GM23248 (cell line): Measurements from ENCODE around the gene HSPB7. TPM values are rescaled to one million over a fixed set of nuclear protein-coding genes. Genes with fewer than 3 reads are reported as not detected.
A peak's percentile ranks its signal among the peaks of the same experiment; 100 is the strongest.

Source experiments
- DNase-seq: peaks from one replicate; pipeline ENCODE4 v3.0.0-alpha.2; 2015
- H2AFZ ChIP-seq: fragments of 200-600 bp; sonication (generic); 2 replicates; pipeline ENCODE4 v1.6.1; 2016; ENCODE audit warnings: antibody characterized with exemption
- H3F3A ChIP-seq: fragments of 200-600 bp; sonication (generic); 2 replicates; pipeline ENCODE4 v1.6.1; 2016; ENCODE audit warnings: mild to moderate bottlenecking, antibody characterized with exemption, mixed run types; ENCODE audit not compliant: insufficient read depth
- H3K27ac ChIP-seq: fragments of 200-600 bp; sonication (generic); 2 replicates; pipeline ENCODE4 v1.5.1; 2016; ENCODE audit warnings: mild to moderate bottlenecking
- H3K27me3 ChIP-seq: fragments of 200-600 bp; sonication (generic); replicated peaks from 2 replicates; pipeline ENCODE4 v1.6.1; 2016; ENCODE audit warnings: mild to moderate bottlenecking; ENCODE audit not compliant: insufficient read depth
- H3K36me3 ChIP-seq: fragments of 200-600 bp; sonication (generic); 2 replicates; pipeline ENCODE4 v1.6.1; 2016; ENCODE audit warnings: low read depth, mild to moderate bottlenecking
- H3K4me1 ChIP-seq: fragments of 200-600 bp; sonication (generic); 2 replicates; pipeline ENCODE4 v1.6.1; 2016; ENCODE audit warnings: mild to moderate bottlenecking; ENCODE audit not compliant: insufficient read depth
- H3K4me2 ChIP-seq: fragments of 200-600 bp; sonication (generic); one replicate; pipeline ENCODE4 v1.6.1; 2016; ENCODE audit warnings: mild to moderate bottlenecking; ENCODE audit not compliant: unreplicated experiment
- H3K4me3 ChIP-seq: fragments of 200-600 bp; sonication (generic); 2 replicates; pipeline ENCODE4 v1.5.1; 2016; ENCODE audit warnings: mild to moderate bottlenecking
- H3K79me2 ChIP-seq: fragments of 200-600 bp; sonication (generic); 2 replicates; pipeline ENCODE4 v1.6.1; 2016; ENCODE audit warnings: mild to moderate bottlenecking; ENCODE audit not compliant: insufficient read depth
- H3K9ac ChIP-seq: fragments of 200-600 bp; sonication (generic); 2 replicates; pipeline ENCODE4 v1.6.1; 2016; ENCODE audit warnings: mild to moderate bottlenecking
- H3K9me2 ChIP-seq: fragments of 200-600 bp; sonication (generic); 2 replicates; pipeline ENCODE4 v1.6.1; 2016; ENCODE audit warnings: mixed run types, mild to moderate bottlenecking, moderate library complexity; ENCODE audit not compliant: insufficient read depth
- H3K9me3 ChIP-seq: fragments of 200-600 bp; sonication (generic); one replicate; pipeline ENCODE4 v1.6.1; 2017; ENCODE audit warnings: low read depth
- H4K20me1 ChIP-seq: fragments of 200-600 bp; sonication (generic); 2 replicates; pipeline ENCODE4 v1.6.0; 2016; ENCODE audit not compliant: insufficient read depth
- EZH2 ChIP-seq: fragments of 200-600 bp; sonication (generic); IDR thresholded peaks from 2 replicates; pipeline ENCODE4 v1.6.1; 2018; ENCODE audit warnings: antibody characterized with exemption, mild to moderate bottlenecking; ENCODE audit not compliant: insufficient read depth, poor library complexity, severe bottlenecking
- EZH2phosphoT487 ChIP-seq: fragments of 200-600 bp; sonication (generic); IDR thresholded peaks from 2 replicates; pipeline ENCODE4 v1.6.1; 2018; ENCODE audit warnings: antibody characterized with exemption, moderate library complexity, mild to moderate bottlenecking, low read depth; ENCODE audit not compliant: insufficient read depth
- WGBS, 2 experiments: methylation state at CpG; one replicate each; pipeline ENCODE4 v1.1.6; 2015 to 2017; ENCODE audit warnings: low lambda C conversion rate in 2 of 2, low coverage in 1 of 2; ENCODE audit errors: missing lambda C conversion rate in 2 of 2; 5-methylcytosine and 5-hydroxymethylcytosine counted together
- in situ Hi-C: fragments of 300-500 bp; cut with MboI; formaldehyde crosslinking; loops from 2 replicates; pipeline ENCODE4 v1.15.0; 2020
- polyA plus RNA-seq: library from polyadenylated mRNA; unstranded; fragments of >200 nt; fragmentation: Nextera tagmentation; extraction: Ambion mirVana; gene quantifications from 2 replicates; pipeline ENCODE4 v1.2.1, GENCODE V29; 2016
- total RNA-seq: library from RNA; depleted of rRNA; stranded (reverse); fragments of >200 nt; shearing (Covaris generic); gene quantifications from 2 replicates; pipeline ENCODE4 v1.2.3, GENCODE V29; 2014

The HSPB7 gene
- total and polyA plus RNA-seq, 2 experiments from 2014 or later: 22.9 to 111 TPM

- H3K27ac ChIP-seq: no peak overlapping the region
- no peaks in the 10 kb centered on the region for H3K9me2 ChIP-seq
- H4K20me1 ChIP-seq: no peaks in the 10 kb centered on the region
- peaks cover 7% of the 10 kb centered on the region for H3K4me1 ChIP-seq
- H3K4me3 ChIP-seq: no peak overlapping the region
- H3K36me3 ChIP-seq: 0 out of 2 replicates have a peak, but pooled peaks cover 5% of the 10 kb centered on the region
- H2AFZ ChIP-seq: no peak overlapping the region
- no peak overlapping the region for H3K9ac ChIP-seq
- H3K4me2 ChIP-seq: no peak overlapping the region
- peaks cover 13% of the 10 kb centered on the region for H3F3A ChIP-seq
- WGBS, 2 experiments: 100% methylated on average over 1 of the region's 1 CpG
- in situ Hi-C loops: no loop called here
- no peak for DNase-seq
- TF ChIP-seq EZH2phosphoT487: no peak
- TF ChIP-seq EZH2: no peak
- no peaks in the 10 kb centered on the region for H3K9me3 ChIP-seq
- peaks cover 80% of the 10 kb centered on the region for H3K79me2 ChIP-seq
- H3K27me3 ChIP-seq: no peaks in the 10 kb centered on the region
Measured at GRCh38 chr1:15972409-15972808, 45.4 kb downstream of the HSPB7 start.

DNA sequence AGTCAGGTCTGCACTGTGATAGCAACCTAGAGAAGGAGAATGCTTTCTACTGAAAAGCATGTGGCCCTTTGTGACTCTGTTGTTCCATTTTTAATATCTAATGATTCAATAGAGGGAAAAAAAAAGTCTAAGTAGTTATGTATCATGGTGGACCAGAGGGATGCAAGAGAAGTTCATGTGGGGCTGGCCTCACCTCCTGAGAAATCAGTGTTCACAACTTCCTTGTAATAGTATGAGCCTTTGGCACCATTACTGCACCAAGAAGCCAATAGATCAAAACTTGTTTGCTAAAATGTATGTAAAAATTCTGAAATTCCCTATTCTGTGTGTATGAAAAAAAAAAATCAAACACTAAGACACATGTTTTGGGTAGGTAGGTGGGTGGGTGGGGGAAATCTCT, 46.9 kb downstream of the HSPB7 start:
- Histone ChIP-seq H3K4me3 (no peak overlapping the region), H3F3A (peaks cover 26% of the 10 kb centered on the region), H3K9me2 (no peaks in the 10 kb centered on the region), H3K9me3 (no peaks in the 10 kb centered on the region), H4K20me1 (no peaks in the 10 kb centered on the region), H3K4me1 (peaks cover 19% of the 10 kb centered on the region), H3K36me3 (0 out of 2 replicates have a peak, but pooled peaks cover 5% of the 10 kb centered on the region), H3K79me2 (peaks cover 86% of the 10 kb centered on the region), H3K9ac (no peak overlapping the region), H2AFZ (no peak overlapping the region), H3K4me2 (no peak overlapping the region), H3K27me3 (no peaks in the 10 kb centered on the region), H3K27ac (no peak overlapping the region)
- in situ Hi-C loops: no loop called here
- no peak for TF ChIP-seq EZH2
- DNase-seq: no peak

DNA sequence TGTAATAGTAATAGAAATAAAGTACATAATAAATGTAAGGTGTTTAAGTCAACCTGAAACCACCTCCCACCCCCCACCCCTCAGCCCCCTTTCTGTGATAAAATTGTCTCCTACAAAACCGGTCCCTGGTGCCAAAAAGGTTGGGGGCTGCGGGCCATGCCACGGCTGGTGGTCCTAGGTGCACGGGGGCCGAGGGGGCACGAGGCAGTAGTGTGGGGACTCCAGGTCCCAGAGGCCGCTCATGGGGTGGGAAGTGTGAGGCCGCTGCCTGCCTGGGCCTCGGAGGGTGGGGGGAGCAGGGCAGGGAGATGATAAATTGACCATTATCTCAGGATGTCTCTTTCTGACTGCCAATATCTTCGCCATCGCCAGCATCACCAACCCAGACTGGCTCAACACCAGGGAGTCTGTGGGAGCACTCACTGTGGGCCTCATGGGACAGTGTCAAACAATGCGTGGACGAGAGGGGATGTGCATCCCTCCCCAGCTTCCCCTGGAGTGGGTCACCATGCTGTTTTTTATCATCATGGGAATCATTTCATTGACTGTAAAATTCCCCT, 48.4 kb downstream of the HSPB7 start:
- no peak for DNase-seq
- Histone ChIP-seq H2AFZ (no peak overlapping the region), H3K9ac (no peak overlapping the region), H4K20me1 (no peaks in the 10 kb centered on the region; the same call in 1 of the 2 replicates), H3K27me3 (no peaks in the 10 kb centered on the region), H3K36me3 (0 out of 2 replicates have a peak, but pooled peaks cover 5% of the 10 kb centered on the region), H3F3A (peaks cover 41% of the 10 kb centered on the region), H3K27ac (no peak overlapping the region), H3K4me2 (no peak overlapping the region), H3K9me2 (no peaks in the 10 kb centered on the region), H3K4me3 (no peak overlapping the region), H3K9me3 (no peaks in the 10 kb centered on the region), H3K79me2 (peaks cover 82% of the 10 kb centered on the region), H3K4me1 (peaks cover 29% of the 10 kb centered on the region)
- TF ChIP-seq EZH2phosphoT487: no peak
- no peak for TF ChIP-seq EZH2
- in situ Hi-C loops: no loop called here
- 96 to 100% methylated on average over 12 to 13 of the region's 13 CpGs for WGBS, 2 experiments

- 92 to 94% methylated on average over 5 of the region's 5 CpGs for WGBS, 2 experiments
- H3K9me3 ChIP-seq: no peaks in the 10 kb centered on the region
- H3K36me3 ChIP-seq: 0 out of 2 replicates have a peak, but pooled peaks cover 5% of the 10 kb centered on the region
- H3F3A ChIP-seq: peaks cover 53% of the 10 kb centered on the region
- H3K9me2 ChIP-seq: no peaks in the 10 kb centered on the region
- no peak overlapping the region for H2AFZ ChIP-seq
- no peak overlapping the region for H3K9ac ChIP-seq
- TF ChIP-seq EZH2 (no peak), EZH2phosphoT487 (no peak)
- in situ Hi-C loops: no loop called here
- H3K4me2 ChIP-seq: no peak overlapping the region
- no peak overlapping the region for H3K4me3 ChIP-seq
- no peak for DNase-seq
- no peaks in the 10 kb centered on the region for H3K27me3 ChIP-seq
- H3K4me1 ChIP-seq: peaks cover 39% of the 10 kb centered on the region
- no peaks in the 10 kb centered on the region; the same call in 1 of the 2 replicates for H4K20me1 ChIP-seq
- H3K27ac ChIP-seq: no peak overlapping the region
- H3K79me2 ChIP-seq: peaks cover 82% of the 10 kb centered on the region
Measured at GRCh38 chr1:15968172-15968571, 49.7 kb downstream of the HSPB7 start.

DNA sequence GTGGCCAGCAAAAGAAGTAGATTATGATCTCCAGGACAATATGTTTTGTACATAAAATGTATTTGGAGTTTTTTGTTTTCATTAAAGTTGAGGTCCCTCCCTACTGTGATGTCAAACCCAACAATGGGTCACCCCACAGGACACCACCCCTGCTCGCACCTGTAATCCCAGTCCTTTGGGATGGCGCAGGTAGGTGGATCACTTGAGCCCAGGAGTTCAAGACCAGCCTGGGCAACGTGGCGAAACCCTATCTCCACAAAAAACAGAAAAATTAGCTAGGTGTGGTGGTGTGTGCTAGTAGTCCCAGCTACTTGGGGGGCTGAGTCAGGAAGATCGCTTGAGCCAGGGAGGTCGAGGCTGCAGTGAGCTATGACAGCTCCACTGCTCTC, 50.9 kb downstream of the HSPB7 start:
- Histone ChIP-seq H3K9ac (no peak overlapping the region), H3K79me2 (peaks cover 82% of the 10 kb centered on the region), H2AFZ (no peak overlapping the region), H4K20me1 (no peaks in the 10 kb centered on the region; the same call in 1 of the 2 replicates), H3K27ac (peak overlapping the region; percentile 90), H3K4me2 (no peak overlapping the region), H3K27me3 (no peaks in the 10 kb centered on the region), H3K9me3 (no peaks in the 10 kb centered on the region), H3K9me2 (no peaks in the 10 kb centered on the region), H3K4me3 (no peak overlapping the region), H3K4me1 (peaks cover 45% of the 10 kb centered on the region), H3K36me3 (0 out of 2 replicates have a peak, but pooled peaks cover 4% of the 10 kb centered on the region), H3F3A (peaks cover 55% of the 10 kb centered on the region)
- in situ Hi-C loops: no loop called here
- no peak for DNase-seq
- TF ChIP-seq EZH2 (no peak), EZH2phosphoT487 (no peak)
- WGBS, 2 experiments: 84 to 88% methylated on average over 6 of the region's 6 CpGs
